ENCODE results near the gene PRELP.

GRCh38 chr1:203518541-203518940 is 42.9 kb downstream of the PRELP start:
- TF ChIP-seq, protein P1, sequence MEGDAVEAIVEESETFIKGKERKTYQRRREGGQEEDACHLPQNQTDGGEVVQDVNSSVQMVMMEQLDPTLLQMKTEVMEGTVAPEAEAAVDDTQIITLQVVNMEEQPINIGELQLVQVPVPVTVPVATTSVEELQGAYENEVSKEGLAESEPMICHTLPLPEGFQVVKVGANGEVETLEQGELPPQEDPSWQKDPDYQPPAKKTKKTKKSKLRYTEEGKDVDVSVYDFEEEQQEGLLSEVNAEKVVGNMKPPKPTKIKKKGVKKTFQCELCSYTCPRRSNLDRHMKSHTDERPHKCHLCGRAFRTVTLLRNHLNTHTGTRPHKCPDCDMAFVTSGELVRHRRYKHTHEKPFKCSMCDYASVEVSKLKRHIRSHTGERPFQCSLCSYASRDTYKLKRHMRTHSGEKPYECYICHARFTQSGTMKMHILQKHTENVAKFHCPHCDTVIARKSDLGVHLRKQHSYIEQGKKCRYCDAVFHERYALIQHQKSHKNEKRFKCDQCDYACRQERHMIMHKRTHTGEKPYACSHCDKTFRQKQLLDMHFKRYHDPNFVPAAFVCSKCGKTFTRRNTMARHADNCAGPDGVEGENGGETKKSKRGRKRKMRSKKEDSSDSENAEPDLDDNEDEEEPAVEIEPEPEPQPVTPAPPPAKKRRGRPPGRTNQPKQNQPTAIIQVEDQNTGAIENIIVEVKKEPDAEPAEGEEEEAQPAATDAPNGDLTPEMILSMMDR (IDR thresholded peaks at IDR 0.05; ENCODE audit: low read depth, low read length, missing input control), result no peak
- TF ChIP-seq, protein P2, sequence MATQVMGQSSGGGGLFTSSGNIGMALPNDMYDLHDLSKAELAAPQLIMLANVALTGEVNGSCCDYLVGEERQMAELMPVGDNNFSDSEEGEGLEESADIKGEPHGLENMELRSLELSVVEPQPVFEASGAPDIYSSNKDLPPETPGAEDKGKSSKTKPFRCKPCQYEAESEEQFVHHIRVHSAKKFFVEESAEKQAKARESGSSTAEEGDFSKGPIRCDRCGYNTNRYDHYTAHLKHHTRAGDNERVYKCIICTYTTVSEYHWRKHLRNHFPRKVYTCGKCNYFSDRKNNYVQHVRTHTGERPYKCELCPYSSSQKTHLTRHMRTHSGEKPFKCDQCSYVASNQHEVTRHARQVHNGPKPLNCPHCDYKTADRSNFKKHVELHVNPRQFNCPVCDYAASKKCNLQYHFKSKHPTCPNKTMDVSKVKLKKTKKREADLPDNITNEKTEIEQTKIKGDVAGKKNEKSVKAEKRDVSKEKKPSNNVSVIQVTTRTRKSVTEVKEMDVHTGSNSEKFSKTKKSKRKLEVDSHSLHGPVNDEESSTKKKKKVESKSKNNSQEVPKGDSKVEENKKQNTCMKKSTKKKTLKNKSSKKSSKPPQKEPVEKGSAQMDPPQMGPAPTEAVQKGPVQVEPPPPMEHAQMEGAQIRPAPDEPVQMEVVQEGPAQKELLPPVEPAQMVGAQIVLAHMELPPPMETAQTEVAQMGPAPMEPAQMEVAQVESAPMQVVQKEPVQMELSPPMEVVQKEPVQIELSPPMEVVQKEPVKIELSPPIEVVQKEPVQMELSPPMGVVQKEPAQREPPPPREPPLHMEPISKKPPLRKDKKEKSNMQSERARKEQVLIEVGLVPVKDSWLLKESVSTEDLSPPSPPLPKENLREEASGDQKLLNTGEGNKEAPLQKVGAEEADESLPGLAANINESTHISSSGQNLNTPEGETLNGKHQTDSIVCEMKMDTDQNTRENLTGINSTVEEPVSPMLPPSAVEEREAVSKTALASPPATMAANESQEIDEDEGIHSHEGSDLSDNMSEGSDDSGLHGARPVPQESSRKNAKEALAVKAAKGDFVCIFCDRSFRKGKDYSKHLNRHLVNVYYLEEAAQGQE (IDR thresholded peaks at IDR 0.05), result no peak
- TF ChIP-seq EGR1 (IDR thresholded peaks at IDR 0.05; ENCODE audit: low read depth in 2 of 2) (no peak), TAF1 (conservative IDR thresholded peaks at IDR 0.05) (no peak), ATF3 (IDR thresholded peaks at IDR 0.05) (no peak), YY1 (IDR thresholded peaks at IDR 0.05) (no peak), FOXA1 (IDR thresholded peaks at IDR 0.05) (no peak), RAD21 (IDR thresholded peaks at IDR 0.05) (no peak), HNF4G (IDR thresholded peaks at IDR 0.05) (no peak)
- TF ChIP-seq, protein P3, sequence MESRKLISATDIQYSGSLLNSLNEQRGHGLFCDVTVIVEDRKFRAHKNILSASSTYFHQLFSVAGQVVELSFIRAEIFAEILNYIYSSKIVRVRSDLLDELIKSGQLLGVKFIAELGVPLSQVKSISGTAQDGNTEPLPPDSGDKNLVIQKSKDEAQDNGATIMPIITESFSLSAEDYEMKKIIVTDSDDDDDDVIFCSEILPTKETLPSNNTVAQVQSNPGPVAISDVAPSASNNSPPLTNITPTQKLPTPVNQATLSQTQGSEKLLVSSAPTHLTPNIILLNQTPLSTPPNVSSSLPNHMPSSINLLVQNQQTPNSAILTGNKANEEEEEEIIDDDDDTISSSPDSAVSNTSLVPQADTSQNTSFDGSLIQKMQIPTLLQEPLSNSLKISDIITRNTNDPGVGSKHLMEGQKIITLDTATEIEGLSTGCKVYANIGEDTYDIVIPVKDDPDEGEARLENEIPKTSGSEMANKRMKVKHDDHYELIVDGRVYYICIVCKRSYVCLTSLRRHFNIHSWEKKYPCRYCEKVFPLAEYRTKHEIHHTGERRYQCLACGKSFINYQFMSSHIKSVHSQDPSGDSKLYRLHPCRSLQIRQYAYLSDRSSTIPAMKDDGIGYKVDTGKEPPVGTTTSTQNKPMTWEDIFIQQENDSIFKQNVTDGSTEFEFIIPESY (IDR thresholded peaks at IDR 0.05), result no peak

Data from liver (tissue), 3 donors.